Fibroblast of peridontal ligament (primary cell): ENCODE measurements around the gene CLPX.
"Not testable (repeated sequence)": the region's sequence is repeated elsewhere in the genome, so short reads cannot be mapped to it uniquely, and the experiment has no call there.

ENCODE experiments used
- DNase-seq: peaks from one replicate; pipeline ENCODE4 v3.0.0-alpha.2; 2010; ENCODE audit errors: extremely low read depth

The CLPX gene

GRCh38 chr15:65172531-65172930 is 12.6 kb downstream of the CLPX start:
- DNase-seq, result no peak

GRCh38 chr15:65171428-65171827 is 13.7 kb downstream of the CLPX start:
- DNase-seq, result no peak

GRCh38 chr15:65165875-65166274 is 19.3 kb downstream of the CLPX start:
- DNase-seq, result no peak

- no peak for DNase-seq
Measured at GRCh38 chr15:65164139-65164538, 21.0 kb downstream of the CLPX start.

GRCh38 chr15:65163041-65163440 is 22.1 kb downstream of the CLPX start:
- DNase-seq, result no peak

- no peak for DNase-seq
Measured at GRCh38 chr15:65156692-65157091, 28.4 kb downstream of the CLPX start.

- peak; percentile 9 for DNase-seq
Measured at GRCh38 chr15:65154720-65155119, 30.4 kb downstream of the CLPX start.

- DNase-seq, result no peak
Measured at GRCh38 chr15:65147902-65148301, 37.2 kb downstream of the CLPX start.

- DNase-seq, result no peak
Measured at GRCh38 chr15:65146438-65146837, 38.7 kb downstream of the CLPX start.

- not testable (repeated sequence) for DNase-seq
Measured at GRCh38 chr15:65138631-65139030, 46.5 kb downstream of the CLPX start.

GRCh38 chr15:65137893-65138292 is 47.2 kb downstream of the CLPX start:
- not testable (repeated sequence) for DNase-seq

GRCh38 chr15:65137089-65137488 is 48.1 kb downstream of the CLPX start:
- DNase-seq, result not testable (repeated sequence)

GRCh38 chr15:65134538-65134937 is 50.6 kb downstream of the CLPX start:
- DNase-seq, result no peak

- DNase-seq, result peak; percentile 91
Measured at GRCh38 chr15:65133548-65134200, 51.5 kb downstream of the CLPX start, which contains the start of gene PDCD7. Gene PDCD7 (minus strand): TSS chr15:65133808. CDS start chr15:65133781, 27 bp downstream.

GRCh38 chr15:65132878-65133547 is 52.1 kb downstream of the CLPX start:
- DNase-seq, result peak; percentile 27

GRCh38 chr15:65130941-65131340 is 54.2 kb downstream of the CLPX start:
- no peak for DNase-seq

GRCh38 chr15:65115542-65115941 is 69.6 kb downstream of the CLPX start:
- peak; percentile 22 for DNase-seq

- no peak for DNase-seq
Measured at GRCh38 chr15:65115086-65115485, 70.1 kb downstream of the CLPX start, which contains the start of gene UBAP1L. Gene UBAP1L (minus strand): TSS chr15:65115200. CDS start chr15:65106215, 8,985 bp downstream.

GRCh38 chr15:65110676-65111292 is 74.4 kb downstream of the CLPX start:
- DNase-seq, result peak; percentile 32

GRCh38 chr15:65106011-65106590 is 79.0 kb downstream of the CLPX start:
- no peak for DNase-seq

GRCh38 chr15:65105038-65105437 is 80.1 kb downstream of the CLPX start:
- DNase-seq, result no peak

- DNase-seq, result no peak
Measured at GRCh38 chr15:65102912-65103311, 82.2 kb downstream of the CLPX start.
